ENCODE data around the gene TMEM164. TPM values are rescaled to one million over a fixed set of nuclear protein-coding genes. Genes with fewer than 3 reads are reported as not detected.

The TMEM164 gene
- total RNA-seq, 3 donors from 2014 or later (not counting 1 experiment from before 2014, with no cell fraction given): 18.9 to 80.6 (median 30.6) TPM

DNA sequence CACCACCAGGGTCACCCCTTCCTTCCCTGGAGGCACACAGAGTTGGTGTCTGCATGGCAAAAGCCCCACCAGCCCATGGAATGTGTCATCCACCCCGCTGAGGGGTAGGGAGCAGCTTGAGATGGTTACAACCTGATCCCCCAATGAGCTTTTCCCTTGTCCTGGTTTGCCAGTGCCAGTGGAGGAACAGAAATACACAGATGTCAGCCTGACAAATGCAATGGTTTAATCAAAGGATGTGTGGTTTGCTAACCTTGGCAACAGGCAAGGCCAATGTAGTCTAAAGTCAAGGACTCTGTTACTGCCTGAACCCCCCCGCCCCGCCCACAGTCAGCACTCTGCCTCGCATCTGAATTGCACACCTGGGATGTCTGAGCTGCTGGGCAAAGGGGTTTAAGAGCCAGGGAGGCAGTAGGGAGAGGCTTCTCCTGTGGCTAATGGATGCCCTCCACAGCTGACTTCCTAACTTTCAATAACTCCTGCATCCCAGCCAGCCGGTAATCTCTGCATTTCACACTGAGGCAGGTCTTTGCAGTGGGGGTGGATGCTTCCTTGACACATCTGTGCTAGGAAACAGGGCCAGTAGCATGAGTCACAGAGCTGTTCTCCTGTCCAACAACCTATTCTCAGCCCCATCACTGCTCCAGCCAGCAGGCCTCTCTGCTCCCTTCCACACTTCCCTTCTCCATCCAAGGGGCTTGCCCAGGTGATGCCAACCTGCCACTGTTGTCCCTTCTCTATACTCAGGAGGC, 177.4 kb downstream of the TMEM164 start:
- H3K4me3 Mint-ChIP-seq: no peak overlapping the region
- no peak overlapping the region for H3K27ac ChIP-seq (ENCODE audit: low read length)
- TF ChIP-seq, protein P1, sequence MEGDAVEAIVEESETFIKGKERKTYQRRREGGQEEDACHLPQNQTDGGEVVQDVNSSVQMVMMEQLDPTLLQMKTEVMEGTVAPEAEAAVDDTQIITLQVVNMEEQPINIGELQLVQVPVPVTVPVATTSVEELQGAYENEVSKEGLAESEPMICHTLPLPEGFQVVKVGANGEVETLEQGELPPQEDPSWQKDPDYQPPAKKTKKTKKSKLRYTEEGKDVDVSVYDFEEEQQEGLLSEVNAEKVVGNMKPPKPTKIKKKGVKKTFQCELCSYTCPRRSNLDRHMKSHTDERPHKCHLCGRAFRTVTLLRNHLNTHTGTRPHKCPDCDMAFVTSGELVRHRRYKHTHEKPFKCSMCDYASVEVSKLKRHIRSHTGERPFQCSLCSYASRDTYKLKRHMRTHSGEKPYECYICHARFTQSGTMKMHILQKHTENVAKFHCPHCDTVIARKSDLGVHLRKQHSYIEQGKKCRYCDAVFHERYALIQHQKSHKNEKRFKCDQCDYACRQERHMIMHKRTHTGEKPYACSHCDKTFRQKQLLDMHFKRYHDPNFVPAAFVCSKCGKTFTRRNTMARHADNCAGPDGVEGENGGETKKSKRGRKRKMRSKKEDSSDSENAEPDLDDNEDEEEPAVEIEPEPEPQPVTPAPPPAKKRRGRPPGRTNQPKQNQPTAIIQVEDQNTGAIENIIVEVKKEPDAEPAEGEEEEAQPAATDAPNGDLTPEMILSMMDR (IDR thresholded peaks at IDR 0.05): no peak
- ATAC-seq (no peak), DNase-seq (no peak)
- no peaks in the 10 kb centered on the region for H3K27me3 Mint-ChIP-seq (ENCODE audit: low read depth in 2 of 2)
- no peaks in the 10 kb centered on the region for H3K9me3 Mint-ChIP-seq
- no peak overlapping the region for H3K4me3 ChIP-seq (ENCODE audit: low read length)
- intact Hi-C loops (cut with micrococcal nuclease): no loop called here
- H3K4me1 ChIP-seq (ENCODE audit: control insufficient read depth, insufficient read depth, low read length): no peaks in the 10 kb centered on the region
- 83% methylated on average over 2 of the region's 5 CpGs for WGBS (ENCODE audit: insufficient coverage)
- no peaks in the 10 kb centered on the region for H3K36me3 Mint-ChIP-seq
- H3K4me1 Mint-ChIP-seq: peaks cover 0 to 25% of the 10 kb centered on the region in 2 donors
- no peaks in the 10 kb centered on the region for H3K36me3 ChIP-seq (ENCODE audit: control insufficient read depth, insufficient read depth, low read length)
- peak overlapping the region in 1 of 2 donors; percentile 41 for H3K27ac Mint-ChIP-seq
- no peaks in the 10 kb centered on the region for H3K27me3 ChIP-seq (ENCODE audit: control insufficient read depth, insufficient read depth, low read length)
- no peaks in the 10 kb centered on the region for H3K9me3 ChIP-seq (ENCODE audit: control insufficient read depth, insufficient read depth, low read length)

DNA sequence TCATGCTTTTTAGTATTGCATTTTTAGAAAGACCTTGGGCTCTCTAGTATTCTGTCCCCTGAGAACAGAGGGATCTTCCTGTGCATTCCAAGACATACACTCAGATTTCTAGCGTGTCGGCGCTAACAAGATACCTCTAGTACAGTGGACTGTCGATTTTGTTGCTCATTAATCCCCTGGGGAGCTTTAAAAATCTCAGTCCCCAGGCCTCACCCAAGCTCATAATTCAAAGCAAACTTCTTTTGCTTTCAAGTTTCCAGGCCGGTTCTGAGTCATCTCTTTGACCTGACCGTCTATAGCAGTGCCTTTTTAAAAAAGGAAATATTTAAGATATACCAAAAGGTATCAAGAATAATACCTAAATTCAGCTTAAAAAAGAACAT, 178.0 kb downstream of the TMEM164 start:
- Mint-ChIP-seq H3K27ac (peak overlapping the region in 1 of 2 donors; percentile 41), H3K9me3 (no peaks in the 10 kb centered on the region), H3K4me3 (no peak overlapping the region), H3K4me1 (peaks cover 0 to 25% of the 10 kb centered on the region in 2 donors), H3K36me3 (no peaks in the 10 kb centered on the region), H3K27me3 (ENCODE audit: low read depth in 2 of 2) (no peaks in the 10 kb centered on the region)
- TF ChIP-seq, protein P1 (IDR thresholded peaks at IDR 0.05): no peak
- intact Hi-C loops (cut with micrococcal nuclease): no loop called here
- Histone ChIP-seq H3K36me3 (ENCODE audit: control insufficient read depth, insufficient read depth, low read length) (no peaks in the 10 kb centered on the region), H3K4me1 (ENCODE audit: control insufficient read depth, insufficient read depth, low read length) (no peaks in the 10 kb centered on the region), H3K9me3 (ENCODE audit: control insufficient read depth, insufficient read depth, low read length) (no peaks in the 10 kb centered on the region), H3K27me3 (ENCODE audit: control insufficient read depth, insufficient read depth, low read length) (no peaks in the 10 kb centered on the region), H3K4me3 (ENCODE audit: low read length) (no peak overlapping the region), H3K27ac (ENCODE audit: low read length) (no peak overlapping the region)
- ATAC-seq: no peak
- 89% methylated on average over 4 of the region's 6 CpGs for WGBS (ENCODE audit: insufficient coverage)
- DNase-seq: no peak

DNA sequence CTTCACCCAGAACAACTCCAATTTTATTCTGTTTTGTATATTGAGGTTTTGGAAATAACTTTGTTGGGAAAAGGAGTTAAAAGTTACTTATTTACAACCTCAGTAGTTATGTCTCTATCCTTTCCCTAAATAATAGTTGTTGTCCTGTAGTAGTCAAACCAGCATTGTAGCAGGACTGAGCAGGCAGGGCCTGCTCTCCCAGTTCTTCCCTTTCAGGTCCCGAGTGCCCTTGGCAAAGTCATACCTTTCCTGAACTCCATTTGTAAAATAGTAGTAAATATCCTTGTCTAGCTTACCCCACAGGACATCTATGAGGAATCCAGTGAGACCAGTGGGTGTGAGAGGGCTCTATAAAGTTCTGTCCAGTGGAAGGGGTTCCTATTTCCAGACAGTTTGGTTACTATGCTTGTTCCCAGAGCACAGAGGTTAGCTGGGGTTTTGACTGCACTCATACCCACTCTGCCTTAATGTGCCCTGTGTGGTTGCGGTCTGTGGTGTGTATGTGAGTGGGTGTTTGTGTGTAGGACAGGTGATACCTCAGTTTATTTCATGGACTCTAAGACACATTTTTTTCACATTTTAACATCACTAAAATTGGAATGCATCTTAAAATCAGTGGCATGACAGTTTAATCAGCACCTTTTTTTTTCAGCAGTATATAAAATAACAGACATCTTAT, 178.7 kb downstream of the TMEM164 start:
- TF ChIP-seq, protein P1 (IDR thresholded peaks at IDR 0.05): no peak
- no peak for DNase-seq
- Mint-ChIP-seq H3K27me3 (ENCODE audit: low read depth in 2 of 2) (no peaks in the 10 kb centered on the region), H3K36me3 (no peaks in the 10 kb centered on the region), H3K4me3 (no peak overlapping the region), H3K27ac (peak overlapping the region in 1 of 2 donors; percentile 7), H3K9me3 (no peaks in the 10 kb centered on the region), H3K4me1 (peaks cover 0 to 25% of the 10 kb centered on the region in 2 donors)
- Histone ChIP-seq H3K27ac (ENCODE audit: low read length) (no peak overlapping the region), H3K36me3 (ENCODE audit: control insufficient read depth, insufficient read depth, low read length) (no peaks in the 10 kb centered on the region), H3K4me3 (ENCODE audit: low read length) (no peak overlapping the region), H3K4me1 (ENCODE audit: control insufficient read depth, insufficient read depth, low read length) (no peaks in the 10 kb centered on the region), H3K9me3 (ENCODE audit: control insufficient read depth, insufficient read depth, low read length) (no peaks in the 10 kb centered on the region), H3K27me3 (ENCODE audit: control insufficient read depth, insufficient read depth, low read length) (no peaks in the 10 kb centered on the region)
- intact Hi-C loops (cut with micrococcal nuclease): no loop called here
- WGBS (ENCODE audit: insufficient coverage): no CpG with 5 or more reads among the region's 2 CpGs
- no peak for ATAC-seq
